Measurements from ENCODE around the gene MOBP.

Gene MOBP

GRCh38 chr3:39435006-39435748 is 32.3 kb upstream of the MOBP start:
- TF ChIP-seq CTCF (IDR thresholded peaks at IDR 0.05; ENCODE audit: low read depth, low read length) = no peak
- no peak for TF ChIP-seq POLR2A (IDR thresholded peaks at IDR 0.05; ENCODE audit: extremely low read depth, insufficient read length)
- TF ChIP-seq MAX (IDR thresholded peaks at IDR 0.05; ENCODE audit: low read depth, low read length) = no peak
- TF ChIP-seq MYC (IDR thresholded peaks at IDR 0.05; ENCODE audit: low read depth, low read length) = no peak
- DNase-seq (ENCODE audit: low read depth) = no peak
- H3K4me3 ChIP-seq (ENCODE audit: low read depth, low read length) = no peak overlapping the region

- TF ChIP-seq MAX (IDR thresholded peaks at IDR 0.05; ENCODE audit: low read depth, low read length) (no peak), POLR2A (IDR thresholded peaks at IDR 0.05; ENCODE audit: extremely low read depth, insufficient read length) (no peak), CTCF (IDR thresholded peaks at IDR 0.05; ENCODE audit: low read depth, low read length) (no peak), MYC (IDR thresholded peaks at IDR 0.05; ENCODE audit: low read depth, low read length) (no peak)
- DNase-seq (ENCODE audit: low read depth) = no peak
- H3K4me3 ChIP-seq (ENCODE audit: low read depth, low read length) = no peak overlapping the region
Measured at GRCh38 chr3:39438880-39439279, 28.6 kb upstream of the MOBP start.

- no peak for DNase-seq (ENCODE audit: low read depth)
- no peak overlapping the region for H3K4me3 ChIP-seq (ENCODE audit: low read depth, low read length)
- TF ChIP-seq CTCF (IDR thresholded peaks at IDR 0.05; ENCODE audit: low read depth, low read length) = no peak
- no peak for TF ChIP-seq POLR2A (IDR thresholded peaks at IDR 0.05; ENCODE audit: extremely low read depth, insufficient read length)
- no peak for TF ChIP-seq MYC (IDR thresholded peaks at IDR 0.05; ENCODE audit: low read depth, low read length)
- no peak for TF ChIP-seq MAX (IDR thresholded peaks at IDR 0.05; ENCODE audit: low read depth, low read length)
Measured at GRCh38 chr3:39440316-39440715, 27.2 kb upstream of the MOBP start.

- H3K4me3 ChIP-seq (ENCODE audit: low read depth, low read length) = no peak overlapping the region
- no peak for DNase-seq (ENCODE audit: low read depth)
- TF ChIP-seq POLR2A (IDR thresholded peaks at IDR 0.05; ENCODE audit: extremely low read depth, insufficient read length) = no peak
- no peak for TF ChIP-seq CTCF (IDR thresholded peaks at IDR 0.05; ENCODE audit: low read depth, low read length)
- no peak for TF ChIP-seq MAX (IDR thresholded peaks at IDR 0.05; ENCODE audit: low read depth, low read length)
- TF ChIP-seq MYC (IDR thresholded peaks at IDR 0.05; ENCODE audit: low read depth, low read length) = no peak
Measured at GRCh38 chr3:39443530-39443929, 23.9 kb upstream of the MOBP start.

- H3K4me3 ChIP-seq (ENCODE audit: low read depth, low read length) = no peak overlapping the region
- no peak for DNase-seq (ENCODE audit: low read depth)
Measured at GRCh38 chr3:39445927-39446326, 21.6 kb upstream of the MOBP start.

More at GRCh38 chr3:39445927-39446326, 21.6 kb upstream of the MOBP start:
- TF ChIP-seq MAX (IDR thresholded peaks at IDR 0.05; ENCODE audit: low read depth, low read length) = no peak
- TF ChIP-seq CTCF (IDR thresholded peaks at IDR 0.05; ENCODE audit: low read depth, low read length) = no peak
- no peak for TF ChIP-seq POLR2A (IDR thresholded peaks at IDR 0.05; ENCODE audit: extremely low read depth, insufficient read length)
- no peak for TF ChIP-seq MYC (IDR thresholded peaks at IDR 0.05; ENCODE audit: low read depth, low read length)

Data from NB4 (cell line).